Muscle layer of colon (tissue), 2 donors: Measurements from ENCODE around the gene SMCR8.
"Not testable (repeated sequence)": the region's sequence is repeated elsewhere in the genome, so short reads cannot be mapped to it uniquely, and the experiment has no call there.

Experiments
- H3K27ac ChIP-seq: one replicate; pipeline ENCODE4 v1.7.0; 2013; ENCODE audit warnings: low read depth, mild to moderate bottlenecking, low read length, moderate library complexity
- H3K27me3 ChIP-seq, 2 donors: one replicate each; pipeline ENCODE4 v1.7.0; 2013; ENCODE audit warnings: low read length in 2 of 2, mild to moderate bottlenecking in 2 of 2; ENCODE audit not compliant: insufficient read depth in 2 of 2, control insufficient read depth in 1 of 2
- H3K36me3 ChIP-seq: one replicate; pipeline ENCODE4 v1.7.0; 2013; ENCODE audit warnings: mild to moderate bottlenecking, low read length; ENCODE audit not compliant: insufficient read depth
- H3K4me1 ChIP-seq: one replicate; pipeline ENCODE4 v1.7.0; 2013; ENCODE audit warnings: mild to moderate bottlenecking, low read length; ENCODE audit not compliant: insufficient read depth
- H3K4me3 ChIP-seq, 2 donors: one replicate each; pipeline ENCODE4 v1.7.0; 2013; ENCODE audit warnings: low read length in 2 of 2, low read depth in 1 of 2, mild to moderate bottlenecking in 1 of 2, moderate library complexity in 1 of 2
- H3K9ac ChIP-seq: one replicate; pipeline ENCODE4 v1.7.0; 2013; ENCODE audit warnings: low read length
- H3K9me3 ChIP-seq: one replicate; pipeline ENCODE4 v1.7.0; 2013; ENCODE audit warnings: mild to moderate bottlenecking, low read length
- donor health status: abdominal sarcoma.
- donor health status: Adenocarcinoma of cecum.

Gene SMCR8

GRCh38 chr17:18363101-18364049, 48.3 kb downstream of the SMCR8 start, which contains the start of gene SHMT1:
Gene SHMT1, minus strand, starts transcription at chr17:18363550. Its CDS starts 7,569 bp downstream, at chr17:18355981.
- Histone ChIP-seq H3K9ac (no peak within 1 kb of the TSS), H3K36me3 (no peaks in the 10 kb centered on the region), H3K27ac (peak within 1 kb of the TSS; percentile 78), H3K9me3 (no peaks in the 10 kb centered on the region), H3K27me3 (no peaks in the 10 kb centered on the region), H3K4me3 (peak within 1 kb of the TSS; percentile 68 to 78), H3K4me1 (peaks cover 4% of the 10 kb centered on the region)

DNA sequence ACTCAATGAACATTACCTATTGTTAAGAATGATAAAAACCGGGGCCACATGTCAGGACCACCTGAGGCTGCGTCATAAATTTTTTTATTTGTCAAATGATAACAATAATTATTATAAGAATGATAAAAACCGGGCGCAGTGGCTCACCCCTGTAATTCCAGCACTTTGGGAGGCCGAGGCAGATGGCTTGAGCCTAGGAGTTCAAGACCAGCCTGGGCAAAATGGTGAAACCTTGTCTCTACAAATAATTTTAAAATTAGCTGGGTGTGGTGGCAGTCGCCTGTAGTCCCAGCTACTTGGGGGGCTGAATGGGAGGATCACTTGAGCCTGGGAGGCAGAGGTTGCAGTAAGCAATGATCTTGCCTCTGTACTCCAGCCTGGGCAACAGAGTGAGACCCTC, 49.1 kb downstream of the SMCR8 start:
- no peak overlapping the region for H3K4me3 ChIP-seq
- H3K4me1 ChIP-seq, result peaks cover 4% of the 10 kb centered on the region
- H3K36me3 ChIP-seq, result no peaks in the 10 kb centered on the region
- H3K9me3 ChIP-seq, result no peaks in the 10 kb centered on the region
- H3K27me3 ChIP-seq, result no peaks in the 10 kb centered on the region
- H3K27ac ChIP-seq, result no peak overlapping the region
- no peak overlapping the region for H3K9ac ChIP-seq

DNA sequence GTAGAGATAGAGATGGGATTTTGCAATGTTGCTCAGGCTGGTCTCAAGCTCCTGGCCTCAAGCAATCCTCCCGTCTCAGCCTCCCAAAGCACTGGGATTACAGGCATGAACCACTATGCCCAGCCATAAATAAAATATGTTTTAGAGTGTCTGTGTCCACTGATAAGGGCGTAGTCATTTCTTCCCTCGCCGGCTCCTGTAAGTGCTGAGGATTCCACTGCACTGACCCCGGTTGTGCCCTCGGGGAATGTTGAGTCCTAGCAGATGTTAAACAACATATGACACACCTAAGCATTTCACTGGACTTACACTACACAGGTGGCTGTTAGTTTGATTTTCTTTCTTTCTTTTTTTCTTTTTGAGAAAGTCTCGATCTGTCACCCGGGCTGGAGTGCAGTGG, 53.9 kb downstream of the SMCR8 start:
- H3K4me1 ChIP-seq, result no peaks in the 10 kb centered on the region
- H3K36me3 ChIP-seq, result no peaks in the 10 kb centered on the region
- H3K27ac ChIP-seq, result no peak overlapping the region
- H3K9me3 ChIP-seq, result no peaks in the 10 kb centered on the region
- H3K4me3 ChIP-seq, result no peak overlapping the region
- no peak overlapping the region for H3K9ac ChIP-seq
- H3K27me3 ChIP-seq, result no peaks in the 10 kb centered on the region

- Histone ChIP-seq H3K27ac (no peak overlapping the region), H3K9ac (no peak overlapping the region), H3K27me3 (no peaks in the 10 kb centered on the region), H3K36me3 (no peaks in the 10 kb centered on the region), H3K4me1 (no peaks in the 10 kb centered on the region), H3K4me3 (no peak overlapping the region), H3K9me3 (no peaks in the 10 kb centered on the region)
Measured at GRCh38 chr17:18370761-18371160, 55.7 kb downstream of the SMCR8 start.

- no peak overlapping the region for H3K27ac ChIP-seq
- no peaks in the 10 kb centered on the region for H3K36me3 ChIP-seq
- H3K9ac ChIP-seq, result no peak overlapping the region
- H3K4me1 ChIP-seq, result no peaks in the 10 kb centered on the region
- no peaks in the 10 kb centered on the region for H3K9me3 ChIP-seq
- no peak overlapping the region for H3K4me3 ChIP-seq
- no peaks in the 10 kb centered on the region for H3K27me3 ChIP-seq
Measured at GRCh38 chr17:18371455-18371854, 56.4 kb downstream of the SMCR8 start.

DNA sequence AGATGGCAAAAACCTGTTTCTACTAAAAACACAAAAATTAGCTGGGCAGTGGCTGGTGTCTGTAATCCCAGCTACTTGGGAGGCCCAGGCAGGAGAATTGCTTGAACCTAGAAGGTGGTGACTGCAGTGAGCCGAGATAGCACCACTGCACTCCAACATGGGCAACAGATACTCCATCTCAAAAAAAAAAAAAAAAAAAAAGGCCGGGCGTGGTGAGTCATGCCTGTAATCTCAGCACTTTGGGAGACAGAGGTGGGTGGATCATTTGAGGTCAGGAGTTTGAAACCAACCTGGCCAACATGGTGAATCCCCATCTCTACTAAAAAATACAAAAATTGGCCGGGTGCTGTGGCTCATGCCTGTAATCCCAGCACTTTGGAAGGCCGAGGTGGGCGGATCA, 58.1 kb downstream of the SMCR8 start:
- H3K4me1 ChIP-seq, H3K27ac ChIP-seq, H3K4me3 ChIP-seq, H3K36me3 ChIP-seq, H3K27me3 ChIP-seq, H3K9me3 ChIP-seq, H3K9ac ChIP-seq: not testable (repeated sequence)

- H3K27me3 ChIP-seq, result no peaks in the 10 kb centered on the region
- no peaks in the 10 kb centered on the region for H3K9me3 ChIP-seq
- no peak overlapping the region for H3K27ac ChIP-seq
- H3K4me1 ChIP-seq, result no peaks in the 10 kb centered on the region
- no peaks in the 10 kb centered on the region for H3K36me3 ChIP-seq
- H3K9ac ChIP-seq, result no peak overlapping the region
- H3K4me3 ChIP-seq, result no peak overlapping the region
Measured at GRCh38 chr17:18374216-18374615, 59.1 kb downstream of the SMCR8 start.
